ENCODE results near the gene ZBTB18.

Gene ZBTB18

DNA sequence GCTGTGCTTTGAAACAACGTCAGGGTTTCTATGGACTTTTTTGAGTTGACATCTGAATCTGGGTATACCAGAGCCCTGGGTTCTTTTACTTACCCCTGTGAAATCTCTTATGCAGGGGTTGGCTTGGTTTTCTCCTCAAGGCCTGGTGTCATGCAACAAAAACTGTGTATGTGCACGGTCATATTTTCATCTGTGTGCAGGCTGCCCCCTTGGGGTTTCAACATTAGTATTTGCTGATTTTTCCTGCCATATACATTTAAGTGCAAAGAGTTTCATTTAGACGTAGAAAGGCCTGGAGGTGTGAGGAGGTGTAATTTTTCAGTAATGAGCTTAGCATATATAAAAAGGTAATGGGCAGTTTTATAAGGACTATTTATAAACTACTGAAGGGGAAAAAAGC, 22.0 kb upstream of the ZBTB18 start:
- Histone ChIP-seq H3K79me2 (ENCODE audit: insufficient read depth, low read length) (no peaks in the 10 kb centered on the region), H3K4me1 (ENCODE audit: insufficient read depth, low read length, severe bottlenecking) (no peaks in the 10 kb centered on the region), H3K27ac (ENCODE audit: low read depth, low read length, poor library complexity, severe bottlenecking) (no peak overlapping the region), H2AFZ (ENCODE audit: low read length) (no peak overlapping the region), H4K20me1 (ENCODE audit: insufficient read depth, low read length) (no peaks in the 10 kb centered on the region), H3K9me2 (ENCODE audit: low read depth, low read length) (no peaks in the 10 kb centered on the region), H3K27me3 (ENCODE audit: insufficient read depth, low read length) (no peaks in the 10 kb centered on the region), H3F3A (ENCODE audit: insufficient read depth, low read length) (no peaks in the 10 kb centered on the region), H3K4me2 (ENCODE audit: low read length) (no peak overlapping the region), H3K4me3 (ENCODE audit: low read depth, low read length, poor library complexity, severe bottlenecking) (no peak overlapping the region), H3K36me3 (ENCODE audit: insufficient read depth, low read length) (no peaks in the 10 kb centered on the region), H3K9ac (ENCODE audit: low read length) (no peak overlapping the region), H3K9me3 (ENCODE audit: low read length) (no peaks in the 10 kb centered on the region)
- TF ChIP-seq, protein P1, sequence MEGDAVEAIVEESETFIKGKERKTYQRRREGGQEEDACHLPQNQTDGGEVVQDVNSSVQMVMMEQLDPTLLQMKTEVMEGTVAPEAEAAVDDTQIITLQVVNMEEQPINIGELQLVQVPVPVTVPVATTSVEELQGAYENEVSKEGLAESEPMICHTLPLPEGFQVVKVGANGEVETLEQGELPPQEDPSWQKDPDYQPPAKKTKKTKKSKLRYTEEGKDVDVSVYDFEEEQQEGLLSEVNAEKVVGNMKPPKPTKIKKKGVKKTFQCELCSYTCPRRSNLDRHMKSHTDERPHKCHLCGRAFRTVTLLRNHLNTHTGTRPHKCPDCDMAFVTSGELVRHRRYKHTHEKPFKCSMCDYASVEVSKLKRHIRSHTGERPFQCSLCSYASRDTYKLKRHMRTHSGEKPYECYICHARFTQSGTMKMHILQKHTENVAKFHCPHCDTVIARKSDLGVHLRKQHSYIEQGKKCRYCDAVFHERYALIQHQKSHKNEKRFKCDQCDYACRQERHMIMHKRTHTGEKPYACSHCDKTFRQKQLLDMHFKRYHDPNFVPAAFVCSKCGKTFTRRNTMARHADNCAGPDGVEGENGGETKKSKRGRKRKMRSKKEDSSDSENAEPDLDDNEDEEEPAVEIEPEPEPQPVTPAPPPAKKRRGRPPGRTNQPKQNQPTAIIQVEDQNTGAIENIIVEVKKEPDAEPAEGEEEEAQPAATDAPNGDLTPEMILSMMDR (IDR thresholded peaks at IDR 0.05; ENCODE audit: low read length), result peak; percentile 18; the same call in 1 of the 2 replicates
- TF ChIP-seq EZH2 (IDR thresholded peaks at IDR 0.05; ENCODE audit: borderline replicate concordance, low read length), result no peak

DNA sequence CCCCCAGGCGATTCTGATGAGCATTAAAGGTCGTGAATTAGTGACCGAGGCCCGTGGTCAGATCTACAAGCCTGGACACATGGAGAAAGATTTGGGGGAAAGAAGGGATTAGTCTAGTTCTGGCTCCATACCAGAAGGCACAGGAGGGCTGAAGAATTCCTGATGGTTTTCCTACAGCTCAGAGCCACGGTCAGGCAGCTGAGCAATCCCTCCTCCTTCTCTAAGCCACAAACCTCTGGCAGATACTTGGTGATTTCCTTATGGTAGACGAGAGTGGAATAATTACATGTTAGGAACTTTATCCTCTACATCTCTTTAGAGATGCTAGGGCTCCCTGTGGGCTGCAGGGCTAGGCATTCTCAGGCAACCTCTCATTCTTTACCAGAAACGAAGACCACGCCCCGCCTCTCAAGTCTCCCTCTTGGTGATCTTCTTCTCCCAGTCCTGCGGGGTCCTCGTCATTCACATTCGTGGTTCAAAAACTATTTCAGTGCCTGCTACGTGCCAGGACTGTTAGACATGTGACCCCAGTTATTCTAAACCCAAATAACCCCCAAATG, 20.5 kb upstream of the ZBTB18 start:
- Histone ChIP-seq H3K27me3 (ENCODE audit: insufficient read depth, low read length) (no peaks in the 10 kb centered on the region), H3K4me3 (ENCODE audit: low read depth, low read length, poor library complexity, severe bottlenecking) (no peak overlapping the region), H4K20me1 (ENCODE audit: insufficient read depth, low read length) (no peaks in the 10 kb centered on the region), H2AFZ (ENCODE audit: low read length) (no peak overlapping the region), H3K27ac (ENCODE audit: low read depth, low read length, poor library complexity, severe bottlenecking) (no peak overlapping the region), H3K4me1 (ENCODE audit: insufficient read depth, low read length, severe bottlenecking) (no peaks in the 10 kb centered on the region), H3K9ac (ENCODE audit: low read length) (no peak overlapping the region), H3K79me2 (ENCODE audit: insufficient read depth, low read length) (no peaks in the 10 kb centered on the region), H3K36me3 (ENCODE audit: insufficient read depth, low read length) (no peaks in the 10 kb centered on the region), H3K4me2 (ENCODE audit: low read length) (no peak overlapping the region), H3K9me2 (ENCODE audit: low read depth, low read length) (no peaks in the 10 kb centered on the region), H3F3A (ENCODE audit: insufficient read depth, low read length) (no peaks in the 10 kb centered on the region), H3K9me3 (ENCODE audit: low read length) (no peaks in the 10 kb centered on the region)
- TF ChIP-seq EZH2 (IDR thresholded peaks at IDR 0.05; ENCODE audit: borderline replicate concordance, low read length), result no peak
- TF ChIP-seq, protein P1 (IDR thresholded peaks at IDR 0.05; ENCODE audit: low read length), result no peak

DNA sequence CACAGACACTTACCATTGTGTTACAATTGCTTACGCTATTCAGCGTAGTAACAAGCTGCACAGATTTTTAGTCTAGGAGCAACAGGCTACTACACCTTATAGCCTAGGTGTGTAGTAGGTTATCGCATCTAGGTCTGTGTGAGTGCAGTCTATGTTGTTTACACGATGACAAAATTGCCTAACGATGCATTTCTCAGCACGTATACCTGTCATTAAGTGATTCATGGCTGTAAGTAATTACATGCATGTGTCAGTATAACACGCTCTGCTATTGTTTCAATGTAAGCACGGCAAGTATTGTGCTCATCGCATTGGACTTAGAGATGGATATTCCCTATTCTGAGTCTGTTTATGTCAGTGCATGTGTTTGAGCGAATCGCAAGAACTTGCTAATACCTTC, 15.7 kb upstream of the ZBTB18 start:
- Histone ChIP-seq H3K9ac (ENCODE audit: low read length) (no peak overlapping the region), H3K79me2 (ENCODE audit: insufficient read depth, low read length) (no peaks in the 10 kb centered on the region), H3K9me2 (ENCODE audit: low read depth, low read length) (no peaks in the 10 kb centered on the region), H3K4me2 (ENCODE audit: low read length) (no peak overlapping the region), H3K9me3 (ENCODE audit: low read length) (no peaks in the 10 kb centered on the region), H4K20me1 (ENCODE audit: insufficient read depth, low read length) (no peaks in the 10 kb centered on the region), H3K36me3 (ENCODE audit: insufficient read depth, low read length) (no peaks in the 10 kb centered on the region), H3F3A (ENCODE audit: insufficient read depth, low read length) (no peaks in the 10 kb centered on the region), H3K27ac (ENCODE audit: low read depth, low read length, poor library complexity, severe bottlenecking) (no peak overlapping the region), H3K4me3 (ENCODE audit: low read depth, low read length, poor library complexity, severe bottlenecking) (no peak overlapping the region), H3K27me3 (ENCODE audit: insufficient read depth, low read length) (no peaks in the 10 kb centered on the region), H3K4me1 (ENCODE audit: insufficient read depth, low read length, severe bottlenecking) (no peaks in the 10 kb centered on the region), H2AFZ (ENCODE audit: low read length) (no peak overlapping the region)
- TF ChIP-seq, protein P1 (IDR thresholded peaks at IDR 0.05; ENCODE audit: low read length), result no peak
- no peak for TF ChIP-seq EZH2 (IDR thresholded peaks at IDR 0.05; ENCODE audit: borderline replicate concordance, low read length)

Measured in OCI-LY1 (cell line).